Osteoblast (primary cell): Measurements from ENCODE around the gene EDEM3. TPM values are rescaled to one million over a fixed set of nuclear protein-coding genes. Genes with fewer than 3 reads are reported as not detected.

ENCODE experiments used
- DNase-seq: peaks from one replicate; pipeline ENCODE4 v3.0.0; 2011; ENCODE audit warnings: low spot score, mixed read lengths; ENCODE audit not compliant: insufficient read length; ENCODE audit errors: missing footprints
- H2AFZ ChIP-seq: 2 replicates; pipeline ENCODE4 v1.6.0; 2011; ENCODE audit warnings: mild to moderate bottlenecking, low read length
- H3K27ac ChIP-seq: 2 replicates; pipeline ENCODE4 v1.5.1; 2011; ENCODE audit warnings: mild to moderate bottlenecking, low read depth, low read length, moderate library complexity
- H3K27me3 ChIP-seq: 2 replicates; pipeline ENCODE4 v1.6.0; 2012; ENCODE audit warnings: mild to moderate bottlenecking, control low read depth, inconsistent platforms, low read length, moderate library complexity; ENCODE audit not compliant: insufficient read depth
- H3K36me3 ChIP-seq: 2 replicates; pipeline ENCODE4 v1.5.1; 2011; ENCODE audit warnings: mild to moderate bottlenecking, low read length, control low read depth, moderate library complexity; ENCODE audit not compliant: insufficient read depth
- H3K4me1 ChIP-seq: 2 replicates; pipeline ENCODE4 v1.5.1; 2011; ENCODE audit warnings: mild to moderate bottlenecking, low read length, control low read depth, moderate library complexity; ENCODE audit not compliant: insufficient read depth
- H3K4me2 ChIP-seq: 2 replicates; pipeline ENCODE4 v1.6.0; 2011; ENCODE audit warnings: mild to moderate bottlenecking, low read length; ENCODE audit not compliant: insufficient read depth
- H3K4me3 ChIP-seq: fragments of 200-600 bp; sonication (generic); 3 replicates; pipeline ENCODE4 v1.5.1; 2012; ENCODE audit warnings: mild to moderate bottlenecking, low read length, inconsistent platforms; ENCODE audit not compliant: insufficient read depth
- H3K79me2 ChIP-seq: 2 replicates; pipeline ENCODE4 v1.6.0; 2012; ENCODE audit warnings: mild to moderate bottlenecking, low read length, control low read depth, inconsistent platforms; ENCODE audit not compliant: insufficient read depth
- H3K9me3 ChIP-seq: 2 replicates; pipeline ENCODE4 v1.5.1; 2011; ENCODE audit warnings: low read depth, low read length, control low read depth
- H4K20me1 ChIP-seq: 2 replicates; pipeline ENCODE4 v1.6.0; 2012; ENCODE audit warnings: mild to moderate bottlenecking, low read length, control low read depth; ENCODE audit not compliant: insufficient read depth
- CTCF ChIP-seq: IDR thresholded peaks from 2 replicates; pipeline ENCODE4 v1.5.1; 2011; ENCODE audit warnings: mild to moderate bottlenecking, low read depth, low read length, moderate library complexity; ENCODE audit errors: extremely low read depth
- total RNA-seq: library from RNA; depleted of rRNA; stranded (reverse); fragments of >200 nt; gene quantifications from 2 replicates; pipeline ENCODE4 v1.2.3, GENCODE V29; 2012

The EDEM3 gene
- total RNA-seq, 1 donor = 43.1 TPM

- H3K27ac ChIP-seq = no peak overlapping the region
- H4K20me1 ChIP-seq = peaks cover 18% of the 10 kb centered on the region
- H3K4me3 ChIP-seq = no peak overlapping the region
- DNase-seq = no peak
- H3K9me3 ChIP-seq = no peaks in the 10 kb centered on the region
- H3K36me3 ChIP-seq = no peaks in the 10 kb centered on the region
- H3K79me2 ChIP-seq = peaks cover 45% of the 10 kb centered on the region
- TF ChIP-seq CTCF = no peak
- peaks cover 3% of the 10 kb centered on the region for H3K27me3 ChIP-seq
- no peak overlapping the region for H2AFZ ChIP-seq
- peaks cover 29% of the 10 kb centered on the region for H3K4me1 ChIP-seq
- peak overlapping the region; percentile 88 for H3K4me2 ChIP-seq
These were observed 2.0 kb downstream of the EDEM3 start for GRCh38 chr1:184752656-184753055.

- no peak for TF ChIP-seq CTCF
- Histone ChIP-seq H3K4me2 (peak overlapping the region; percentile 60), H3K4me3 (no peak overlapping the region), H4K20me1 (peaks cover 13% of the 10 kb centered on the region), H3K79me2 (peaks cover 48% of the 10 kb centered on the region), H2AFZ (no peak overlapping the region), H3K36me3 (no peaks in the 10 kb centered on the region), H3K27ac (peak overlapping the region; percentile 35), H3K9me3 (no peaks in the 10 kb centered on the region), H3K27me3 (no peaks in the 10 kb centered on the region), H3K4me1 (peaks cover 18% of the 10 kb centered on the region)
- DNase-seq = no peak
These were observed 5.9 kb downstream of the EDEM3 start for GRCh38 chr1:184748740-184749139.

- H3K27me3 ChIP-seq = no peaks in the 10 kb centered on the region
- no peak for TF ChIP-seq CTCF
- H3K4me2 ChIP-seq = no peak overlapping the region
- no peak overlapping the region for H3K4me3 ChIP-seq
- no peak overlapping the region for H3K27ac ChIP-seq
- H3K79me2 ChIP-seq = peaks cover 41% of the 10 kb centered on the region
- no peaks in the 10 kb centered on the region for H3K36me3 ChIP-seq
- no peak for DNase-seq
- H4K20me1 ChIP-seq = no peaks in the 10 kb centered on the region
- H3K9me3 ChIP-seq = no peaks in the 10 kb centered on the region
- peaks cover 5% of the 10 kb centered on the region for H3K4me1 ChIP-seq
- H2AFZ ChIP-seq = no peak overlapping the region
These were observed 7.3 kb downstream of the EDEM3 start for GRCh38 chr1:184747089-184747955.

GRCh38 chr1:184745929-184746638 is 8.6 kb downstream of the EDEM3 start:
- no peak overlapping the region for H3K27ac ChIP-seq
- no peaks in the 10 kb centered on the region for H3K27me3 ChIP-seq
- DNase-seq = no peak
- TF ChIP-seq CTCF = no peak
- H4K20me1 ChIP-seq = no peaks in the 10 kb centered on the region
- no peak overlapping the region for H3K4me2 ChIP-seq
- H3K36me3 ChIP-seq = no peaks in the 10 kb centered on the region
- H3K79me2 ChIP-seq = peaks cover 35% of the 10 kb centered on the region
- peaks cover 5% of the 10 kb centered on the region for H3K4me1 ChIP-seq
- H2AFZ ChIP-seq = no peak overlapping the region
- H3K9me3 ChIP-seq = no peaks in the 10 kb centered on the region
- no peak overlapping the region for H3K4me3 ChIP-seq
